ENCODE data around the gene GLB1L.

The GLB1L gene

GRCh38 chr2:219249203-219249980 lies 4.1 kb upstream of the GLB1L start:
- Mint-ChIP-seq H3K9me3 (no peaks in the 10 kb centered on the region), H3K4me1 (peaks cover 42% of the 10 kb centered on the region), H3K27ac (peak overlapping the region; percentile 98 to 99 (median 98)), H3K36me3 (ENCODE audit: low read depth) (no peaks in the 10 kb centered on the region), H3K4me3 (peak overlapping the region; percentile 59 to 68 (median 60)), H3K27me3 (ENCODE audit: low read depth) (peaks cover 37% of the 10 kb centered on the region)
- no peak for TF ChIP-seq CTCF (IDR thresholded peaks at IDR 0.05; ENCODE audit: unreplicated experiment in 3 of 3)

DNA sequence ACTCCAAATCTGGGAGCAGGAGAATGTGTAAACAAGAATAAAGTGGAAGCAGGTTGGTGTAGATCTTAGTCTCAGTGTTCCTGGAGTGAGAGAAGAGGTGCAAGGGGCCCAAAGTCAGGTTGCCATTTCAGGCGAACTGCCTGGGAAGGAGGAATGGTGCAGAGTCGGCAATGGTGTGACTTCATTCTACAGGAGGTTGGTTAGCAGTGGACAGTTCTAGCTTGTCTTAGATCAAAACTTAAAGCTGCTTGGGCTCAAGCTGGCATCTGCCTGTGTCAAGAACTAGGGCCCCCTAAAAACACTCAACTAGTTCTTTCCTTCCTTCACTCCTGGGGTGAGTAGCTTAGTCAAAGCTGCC lies 3.6 kb upstream of the GLB1L start:
- H3K36me3 Mint-ChIP-seq (ENCODE audit: low read depth): no peaks in the 10 kb centered on the region
- peaks cover 35% of the 10 kb centered on the region for H3K27me3 Mint-ChIP-seq (ENCODE audit: low read depth)
- peak overlapping the region; percentile 98 to 99 (median 98) for H3K27ac Mint-ChIP-seq
- peak overlapping the region; percentile 59 to 68 (median 60) for H3K4me3 Mint-ChIP-seq
- H3K9me3 Mint-ChIP-seq: no peaks in the 10 kb centered on the region
- no peak for TF ChIP-seq CTCF (IDR thresholded peaks at IDR 0.05; ENCODE audit: unreplicated experiment in 3 of 3)
- H3K4me1 Mint-ChIP-seq: peaks cover 42% of the 10 kb centered on the region

GRCh38 chr2:219247678-219248642 lies 2.7 kb upstream of the GLB1L start:
- TF ChIP-seq CTCF (IDR thresholded peaks at IDR 0.05; ENCODE audit: unreplicated experiment in 3 of 3): no peak
- Mint-ChIP-seq H3K27me3 (ENCODE audit: low read depth) (peaks cover 28% of the 10 kb centered on the region), H3K4me3 (peak overlapping the region; percentile 32 to 66 (median 58)), H3K4me1 (peaks cover 40% of the 10 kb centered on the region), H3K36me3 (ENCODE audit: low read depth) (no peaks in the 10 kb centered on the region), H3K27ac (peak overlapping the region in 2 of 3 experiments; percentile 98 to 99), H3K9me3 (no peaks in the 10 kb centered on the region)

DNA sequence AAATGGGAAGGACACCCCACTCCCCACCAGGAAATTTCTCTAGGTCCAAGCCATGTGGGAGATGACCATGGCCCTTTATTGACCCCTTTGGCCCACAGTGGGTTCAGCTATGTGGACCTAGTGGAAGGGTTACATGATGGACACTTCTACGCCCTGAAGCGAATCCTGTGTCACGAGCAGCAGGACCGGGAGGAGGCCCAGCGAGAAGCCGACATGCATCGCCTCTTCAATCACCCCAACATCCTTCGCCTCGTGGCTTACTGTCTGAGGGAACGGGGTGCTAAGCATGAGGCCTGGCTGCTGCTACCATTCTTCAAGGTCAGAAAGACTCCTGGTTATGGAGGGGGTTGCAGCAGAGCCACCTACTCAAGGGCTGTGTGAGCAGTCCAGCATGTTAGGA lies 1.3 kb upstream of the GLB1L start:
- Mint-ChIP-seq H3K27me3 (ENCODE audit: low read depth) (peaks cover 14% of the 10 kb centered on the region), H3K4me1 (peaks cover 28% of the 10 kb centered on the region), H3K27ac (peak overlapping the region in 1 of 3 experiments; percentile 94), H3K4me3 (peak overlapping the region; percentile 95 to 96 (median 96)), H3K9me3 (no peaks in the 10 kb centered on the region), H3K36me3 (ENCODE audit: low read depth) (no peaks in the 10 kb centered on the region)
- no peak for TF ChIP-seq CTCF (IDR thresholded peaks at IDR 0.05; ENCODE audit: unreplicated experiment in 3 of 3)

- Mint-ChIP-seq H3K4me3 (peak overlapping the region; percentile 95 to 96 (median 96)), H3K4me1 (peaks cover 21% of the 10 kb centered on the region), H3K27me3 (ENCODE audit: low read depth) (peaks cover 7% of the 10 kb centered on the region), H3K9me3 (no peaks in the 10 kb centered on the region), H3K27ac (peak overlapping the region; percentile 69 to 94 (median 89)), H3K36me3 (ENCODE audit: low read depth) (no peaks in the 10 kb centered on the region)
- TF ChIP-seq CTCF (IDR thresholded peaks at IDR 0.05; ENCODE audit: unreplicated experiment in 3 of 3): no peak
These were observed 621 bp upstream of the GLB1L start for GRCh38 chr2:219245899-219246230.

Measured in nephron (organoid).